Endothelial cell of umbilical vein (primary cell): Measurements from ENCODE around the gene TMEM158. TPM values are rescaled to one million over a fixed set of nuclear protein-coding genes. Genes with fewer than 3 reads are reported as not detected.

ENCODE experiments used
- BruUV-seq: library from RNA; stranded (reverse); fragments of 400-500 nt; replicated peaks from 2 replicates; lab custom pipeline; 2021; lab: Mats Ljungman, UMichigan
- CTCF ChIA-PET: fragments of 300-600, 350-600 bp; sonication (Branson Sonifier 250); formaldehyde crosslinking; loops from one replicate; lab custom pipeline; 2021; ENCODE audit warnings: antibody characterized with exemption, inconsistent platforms; lab: Charles Lee
- POLR2A ChIA-PET: fragments of 300-600, 350-600 bp; sonication (Branson Sonifier 250); formaldehyde crosslinking; loops from one replicate; lab custom pipeline; 2021; ENCODE audit warnings: antibody characterized with exemption, inconsistent platforms; lab: Charles Lee
- DNase-seq: peaks from one replicate; pipeline ENCODE4 v3.0.0-alpha.2; 2011; ENCODE audit warnings: low read depth, low spot score
- FAIRE-seq: peaks from 2 replicates; lab custom pipeline; 2011; peaks lifted over from hg19 to GRCh38; lab: Jason Lieb, UNC
- H2AFZ ChIP-seq: 2 replicates; pipeline ENCODE4 v1.6.0; 2012; ENCODE audit warnings: low read depth, low read length, control low read depth, inconsistent platforms
- H3K27ac ChIP-seq: 2 replicates; pipeline ENCODE4 v1.5.1; 2011; ENCODE audit warnings: low read depth, mild to moderate bottlenecking, control low read depth, low read length, moderate library complexity; ENCODE audit not compliant: insufficient read depth
- H3K27me3 ChIP-seq, 2 experiments: 2 replicates each; pipeline versions ENCODE4 v1.6.0 to v1.6.1; 2011; ENCODE audit warnings: low read length in 2 of 2, mixed read lengths in 1 of 2; ENCODE audit not compliant: control insufficient read depth in 2 of 2, insufficient read depth in 2 of 2
- H3K36me3 ChIP-seq, 2 experiments: 2 replicates in 1 of 2; 3 replicates in 1 of 2; pipeline ENCODE4 v1.5.1; 2011; ENCODE audit warnings: low read length in 2 of 2, mild to moderate bottlenecking in 1 of 2, moderate library complexity in 1 of 2; ENCODE audit not compliant: control insufficient read depth in 2 of 2, insufficient read depth in 2 of 2; ENCODE audit errors: extremely low read depth in 1 of 2
- H3K4me1 ChIP-seq: 3 replicates; pipeline ENCODE4 v1.5.1; 2011; ENCODE audit warnings: mild to moderate bottlenecking, low read length; ENCODE audit not compliant: control insufficient read depth, insufficient read depth; ENCODE audit errors: extremely low read depth
- H3K4me2 ChIP-seq: 2 replicates; pipeline ENCODE4 v1.6.1; 2011; ENCODE audit warnings: low read length, control low read depth, mixed read lengths; ENCODE audit not compliant: insufficient read depth
- H3K4me3 ChIP-seq, 3 experiments: fragments of 200-600 bp in 1 of 3; sonication (generic), shearing (Covaris generic) in 1 of 3; replicated peaks in 1 of 3; 2 replicates each; pipeline ENCODE4 v1.5.1; 2011 to 2016; ENCODE audit warnings: control low read depth in 3 of 3, low read length in 3 of 3, mild to moderate bottlenecking in 2 of 3, inconsistent platforms in 1 of 3, low read depth in 1 of 3, moderate library complexity in 1 of 3; ENCODE audit not compliant: insufficient read depth in 1 of 3
- H3K79me2 ChIP-seq: 2 replicates; pipeline ENCODE4 v1.6.0; 2012; ENCODE audit warnings: low read length, inconsistent platforms; ENCODE audit not compliant: control insufficient read depth, insufficient read depth
- H3K9ac ChIP-seq: replicated peaks from 2 replicates; pipeline ENCODE3; 2011; ENCODE audit warnings: low read length, control low read depth; ENCODE audit not compliant: insufficient read depth; ENCODE audit errors: extremely low read depth
- H3K9me1 ChIP-seq: replicated peaks from 3 replicates; pipeline ENCODE4 v1.6.0; 2011; ENCODE audit warnings: mild to moderate bottlenecking, low read length; ENCODE audit not compliant: control insufficient read depth, insufficient read depth; ENCODE audit errors: extremely low read depth
- H3K9me3 ChIP-seq: replicated peaks from 2 replicates; pipeline ENCODE4 v1.5.1; 2012; ENCODE audit warnings: low read length, inconsistent platforms; ENCODE audit not compliant: control insufficient read depth, insufficient read depth
- H4K20me1 ChIP-seq: replicated peaks from 2 replicates; pipeline ENCODE3; 2011; ENCODE audit warnings: mild to moderate bottlenecking, low read length; ENCODE audit not compliant: control insufficient read depth, insufficient read depth; ENCODE audit errors: extremely low read depth
- CTCF ChIP-seq, 2 donors: IDR thresholded peaks; 1 replicate in 1 of 2; 2 replicates in 1 of 2; pipeline ENCODE4 v1.5.1; 2011; ENCODE audit warnings: low read length in 2 of 2, mild to moderate bottlenecking in 2 of 2, moderate library complexity in 2 of 2, control low read depth in 1 of 2, inconsistent platforms in 1 of 2, low read depth in 1 of 2; ENCODE audit not compliant: insufficient read depth in 1 of 2; ENCODE audit errors: extremely low read depth in 1 of 2
- EZH2 ChIP-seq: IDR thresholded peaks from 2 replicates; pipeline ENCODE4 v1.6.1; 2012; ENCODE audit warnings: borderline replicate concordance, low read depth, mild to moderate bottlenecking, moderate library complexity, low read length, inconsistent platforms; ENCODE audit not compliant: severe bottlenecking
- FOS ChIP-seq: IDR thresholded peaks from 2 replicates; pipeline ENCODE4 v1.6.1; 2011; ENCODE audit warnings: mild to moderate bottlenecking, low read length, moderate library complexity, borderline replicate concordance; ENCODE audit not compliant: insufficient read depth
- GATA2 ChIP-seq: IDR thresholded peaks from 2 replicates; pipeline ENCODE4 v1.7.0; 2011; ENCODE audit warnings: low read depth, mild to moderate bottlenecking, moderate library complexity, mixed read lengths, low read length; ENCODE audit not compliant: insufficient read length, insufficient read depth
- JUN ChIP-seq: IDR thresholded peaks from 2 replicates; pipeline ENCODE4 v1.6.1; 2011; ENCODE audit warnings: borderline replicate concordance, low read depth; ENCODE audit not compliant: insufficient read length, insufficient read depth
- MAX ChIP-seq: IDR thresholded peaks from 2 replicates; pipeline ENCODE4 v1.6.1; 2011; ENCODE audit not compliant: insufficient read depth, insufficient read length
- MYC ChIP-seq: IDR thresholded peaks from one replicate; pipeline ENCODE4 v1.6.1; 2011; ENCODE audit warnings: mild to moderate bottlenecking, low read depth, low read length
- POLR2A ChIP-seq: IDR thresholded peaks from 2 replicates; pipeline ENCODE4 v1.6.1; 2012; ENCODE audit warnings: low read depth, mild to moderate bottlenecking, control low read depth, low read length
- POLR2AphosphoS5 ChIP-seq: IDR thresholded peaks from 2 replicates; pipeline ENCODE4 v1.6.1; 2012; ENCODE audit warnings: low read depth, mild to moderate bottlenecking, control low read depth, low read length, moderate library complexity; ENCODE audit not compliant: insufficient read depth
- dilution Hi-C: fragments of 300-500 bp; cut with MboI; formaldehyde crosslinking; loops from one replicate; pipeline ENCODE4 v1.15.0; 2019; ENCODE audit warnings: low sequenced_read_pairs; ENCODE audit not compliant: extremely low pct_ligation_motif_present
- intact Hi-C: fragments of 100-400 bp; cut with micrococcal nuclease; formaldehyde crosslinking; loops from one replicate; pipeline ENCODE4 v1.10.0; 2022
- polyA plus RNA-seq, 4 experiments: library from polyadenylated mRNA; depleted of rRNA in 3 of 4; stranded (reverse) in 3 of 4; unstranded in 1 of 4; fragments of >200 nt; gene quantifications; 2 replicates each; pipeline versions ENCODE4 v1.2.1 to v1.2.3, GENCODE V29; 2011 to 2012; ENCODE audit warnings: missing spikeins in 1 of 4
- total RNA-seq: library from RNA; stranded (reverse); gene quantifications from 2 replicates; pipeline ENCODE4 v1.2.3, GENCODE V29; 2021

The TMEM158 gene
- total and polyA plus RNA-seq, 2 donors (not counting 3 experiments of a cell fraction or from before 2014, with no cell fraction given) = 0.15 to 0.42 TPM

GRCh38 chr3:45223889-45224727, 2.0 kb downstream of the TMEM158 start:
- dilution Hi-C loops = no loop called here
- DNase-seq = no peak
- no peaks in the 10 kb centered on the region for H3K36me3 ChIP-seq
- ChIA-PET CTCF (interaction anchor here (0.9 to 6.0 kb wide), 11 partner anchors 14 to 436 kb away, joined by 3 to 70 read pairs (median 8); no protein-coding TSS in a partner anchor), POLR2A (no interaction called here)
- peaks cover 16 to 34% of the 10 kb centered on the region in 2 experiments for H3K27me3 ChIP-seq
- peak; percentile 73 for FAIRE-seq
- H3K4me2 ChIP-seq = peak overlapping the region; percentile 82
- no peaks in the 10 kb centered on the region for H3K79me2 ChIP-seq
- no peaks in the 10 kb centered on the region for H3K9me3 ChIP-seq
- BruUV-seq = no TSS peak
- intact Hi-C loops = loop anchor here (2.0 kb wide), 3 partner anchors 57 to 465 kb away; partner anchors contain the start of gene SACM1L
- peaks cover 10% of the 10 kb centered on the region for H3K4me1 ChIP-seq
- no peak overlapping the region for H3K9ac ChIP-seq
- no peaks in the 10 kb centered on the region for H4K20me1 ChIP-seq
- no peaks in the 10 kb centered on the region for H3K9me1 ChIP-seq
- TF ChIP-seq FOS = peak; percentile 50
- TF ChIP-seq POLR2A = no peak
- peak; percentile 59 for TF ChIP-seq GATA2
- H3K4me3 ChIP-seq = peak overlapping the region in 1 of 3 experiments; percentile 76
- H3K27ac ChIP-seq = no peak overlapping the region
- no peak overlapping the region for H2AFZ ChIP-seq

GRCh38 chr3:45219694-45220093, 6.4 kb downstream of the TMEM158 start:
- Histone ChIP-seq H3K4me2 (no peak overlapping the region), H2AFZ (no peak overlapping the region), H3K4me3 (no peak overlapping the region), H3K27me3 (peaks cover 2 to 9% of the 10 kb centered on the region in 2 experiments), H3K79me2 (no peaks in the 10 kb centered on the region), H4K20me1 (no peaks in the 10 kb centered on the region), H3K9ac (no peak overlapping the region), H3K27ac (no peak overlapping the region), H3K9me3 (no peaks in the 10 kb centered on the region), H3K36me3 (no peaks in the 10 kb centered on the region), H3K4me1 (peaks cover 7% of the 10 kb centered on the region), H3K9me1 (no peaks in the 10 kb centered on the region)
- ChIA-PET CTCF (interaction anchor here (0.7 to 1.8 kb wide), 2 partner anchors 179 to 181 kb away, joined by 3 to 4 read pairs; no protein-coding TSS in a partner anchor), POLR2A (no interaction called here)
- intact Hi-C loops = no loop called here
- no TSS peak for BruUV-seq
- DNase-seq (no peak), FAIRE-seq (no peak)
- TF ChIP-seq GATA2 = no peak
- no peak for TF ChIP-seq FOS
- no peak for TF ChIP-seq JUN
- no peak for TF ChIP-seq CTCF (IDR thresholded peaks at IDR 0.05; ENCODE audit: extremely low read depth in 1 of 2, insufficient read depth in 1 of 2, low read depth in 1 of 2, low read length in 2 of 2)
- no peak for TF ChIP-seq POLR2AphosphoS5
- no peak for TF ChIP-seq POLR2A
- TF ChIP-seq EZH2 = no peak
- no peak for TF ChIP-seq MAX
- TF ChIP-seq MYC = no peak
- dilution Hi-C loops = no loop called here
